Neuron (in vitro differentiated cells): ENCODE results near the gene AK5.
"Not testable (repeated sequence)": the region's sequence is repeated elsewhere in the genome, so short reads cannot be mapped to it uniquely, and the experiment has no call there.

Experiments
- H2AFZ ChIP-seq: one replicate; pipeline ENCODE4 v1.6.1; 2013; ENCODE audit warnings: low read depth, mild to moderate bottlenecking, inconsistent platforms, low read length, moderate library complexity
- H3K27me3 ChIP-seq: one replicate; pipeline ENCODE4 v1.6.1; 2013; ENCODE audit warnings: low read length; ENCODE audit not compliant: insufficient read depth
- H3K36me3 ChIP-seq: one replicate; pipeline ENCODE4 v1.6.1; 2013; ENCODE audit warnings: low read length; ENCODE audit not compliant: insufficient read depth
- H3K4me1 ChIP-seq: one replicate; pipeline ENCODE4 v1.6.1; 2013; ENCODE audit warnings: low read length; ENCODE audit not compliant: insufficient read depth
- H3K4me3 ChIP-seq: 2 replicates; pipeline ENCODE4 v1.5.1; 2013; ENCODE audit warnings: mild to moderate bottlenecking, low read length, moderate library complexity
- H3K9me3 ChIP-seq: one replicate; pipeline ENCODE4 v1.6.1; 2013; ENCODE audit warnings: low read length

Gene AK5

GRCh38 chr1:77484926-77485325, 203.1 kb downstream of the AK5 start:
- no peaks in the 10 kb centered on the region for H3K9me3 ChIP-seq
- H2AFZ ChIP-seq, result no peak overlapping the region
- no peaks in the 10 kb centered on the region for H3K36me3 ChIP-seq
- no peaks in the 10 kb centered on the region for H3K27me3 ChIP-seq
- H3K4me3 ChIP-seq, result no peak overlapping the region
- peaks cover 15% of the 10 kb centered on the region for H3K4me1 ChIP-seq

GRCh38 chr1:77487631-77488030, 205.8 kb downstream of the AK5 start:
- Histone ChIP-seq H3K27me3 (no peaks in the 10 kb centered on the region), H2AFZ (no peak overlapping the region), H3K9me3 (no peaks in the 10 kb centered on the region), H3K36me3 (no peaks in the 10 kb centered on the region), H3K4me3 (no peak overlapping the region), H3K4me1 (peaks cover 26% of the 10 kb centered on the region)

GRCh38 chr1:77489910-77490309, 208.1 kb downstream of the AK5 start:
- no peaks in the 10 kb centered on the region for H3K36me3 ChIP-seq
- no peak overlapping the region for H2AFZ ChIP-seq
- H3K9me3 ChIP-seq, result no peaks in the 10 kb centered on the region
- H3K27me3 ChIP-seq, result no peaks in the 10 kb centered on the region
- H3K4me3 ChIP-seq, result no peak overlapping the region
- H3K4me1 ChIP-seq, result peaks cover 26% of the 10 kb centered on the region

GRCh38 chr1:77494026-77494425, 212.2 kb downstream of the AK5 start:
- Histone ChIP-seq H3K9me3 (no peaks in the 10 kb centered on the region), H3K4me1 (peaks cover 20% of the 10 kb centered on the region), H3K36me3 (no peaks in the 10 kb centered on the region), H3K27me3 (no peaks in the 10 kb centered on the region), H2AFZ (no peak overlapping the region), H3K4me3 (no peak overlapping the region)

- Histone ChIP-seq H3K9me3 (no peaks in the 10 kb centered on the region), H3K4me1 (no peaks in the 10 kb centered on the region), H3K36me3 (no peaks in the 10 kb centered on the region), H2AFZ (no peak overlapping the region), H3K4me3 (no peak overlapping the region), H3K27me3 (no peaks in the 10 kb centered on the region)
These were observed 217.1 kb downstream of the AK5 start for GRCh38 chr1:77498918-77499317.

- H3K36me3 ChIP-seq, result no peaks in the 10 kb centered on the region
- no peaks in the 10 kb centered on the region for H3K4me1 ChIP-seq
- H3K9me3 ChIP-seq, result no peaks in the 10 kb centered on the region
- no peak overlapping the region for H2AFZ ChIP-seq
- no peaks in the 10 kb centered on the region for H3K27me3 ChIP-seq
- no peak overlapping the region for H3K4me3 ChIP-seq
These were observed 217.6 kb downstream of the AK5 start for GRCh38 chr1:77499466-77499865.

GRCh38 chr1:77504986-77505385, 223.2 kb downstream of the AK5 start:
- Histone ChIP-seq H2AFZ (no peak overlapping the region), H3K9me3 (no peaks in the 10 kb centered on the region), H3K27me3 (no peaks in the 10 kb centered on the region), H3K4me3 (no peak overlapping the region), H3K4me1 (no peaks in the 10 kb centered on the region), H3K36me3 (no peaks in the 10 kb centered on the region)

- no peaks in the 10 kb centered on the region for H3K36me3 ChIP-seq
- no peaks in the 10 kb centered on the region for H3K9me3 ChIP-seq
- H3K27me3 ChIP-seq, result no peaks in the 10 kb centered on the region
- no peaks in the 10 kb centered on the region for H3K4me1 ChIP-seq
- no peak overlapping the region for H3K4me3 ChIP-seq
- H2AFZ ChIP-seq, result no peak overlapping the region
These were observed 225.0 kb downstream of the AK5 start for GRCh38 chr1:77506771-77507170.

- peaks cover 6% of the 10 kb centered on the region for H3K4me1 ChIP-seq
- no peak overlapping the region for H2AFZ ChIP-seq
- H3K9me3 ChIP-seq, result no peaks in the 10 kb centered on the region
- no peaks in the 10 kb centered on the region for H3K36me3 ChIP-seq
- no peaks in the 10 kb centered on the region for H3K27me3 ChIP-seq
- no peak overlapping the region for H3K4me3 ChIP-seq
These were observed 227.3 kb downstream of the AK5 start for GRCh38 chr1:77509051-77509492.

GRCh38 chr1:77509898-77510297, 228.1 kb downstream of the AK5 start:
- H3K4me3 ChIP-seq, result no peak overlapping the region
- H3K9me3 ChIP-seq, result no peaks in the 10 kb centered on the region
- no peak overlapping the region for H2AFZ ChIP-seq
- H3K4me1 ChIP-seq, result peaks cover 14% of the 10 kb centered on the region
- H3K36me3 ChIP-seq, result no peaks in the 10 kb centered on the region
- H3K27me3 ChIP-seq, result no peaks in the 10 kb centered on the region

- H3K9me3 ChIP-seq, result no peaks in the 10 kb centered on the region
- no peaks in the 10 kb centered on the region for H3K27me3 ChIP-seq
- no peak overlapping the region for H3K4me3 ChIP-seq
- no peaks in the 10 kb centered on the region for H3K36me3 ChIP-seq
- H3K4me1 ChIP-seq, result peaks cover 23% of the 10 kb centered on the region
- no peak overlapping the region for H2AFZ ChIP-seq
These were observed 229.6 kb downstream of the AK5 start for GRCh38 chr1:77511440-77511840.

- H3K36me3 ChIP-seq, H3K9me3 ChIP-seq, H3K27me3 ChIP-seq, H3K4me3 ChIP-seq, H2AFZ ChIP-seq: not testable (repeated sequence)
- H3K4me1 ChIP-seq, result peaks cover 23% of the 10 kb centered on the region
These were observed 230.8 kb downstream of the AK5 start for GRCh38 chr1:77512650-77513049.

- Histone ChIP-seq H3K27me3 (no peaks in the 10 kb centered on the region), H3K4me3 (peak overlapping the region; percentile 2), H3K36me3 (no peaks in the 10 kb centered on the region), H3K9me3 (no peaks in the 10 kb centered on the region), H2AFZ (peak overlapping the region; percentile 21), H3K4me1 (peaks cover 23% of the 10 kb centered on the region)
These were observed 232.3 kb downstream of the AK5 start for GRCh38 chr1:77513839-77514763.
